Caco-2 (cell line): Measurements from ENCODE around the gene SNX32. TPM values are rescaled to one million over a fixed set of nuclear protein-coding genes. Genes with fewer than 3 reads are reported as not detected.
A peak's percentile ranks its signal among the peaks of the same experiment; 100 is the strongest.
"Not testable (repeated sequence)": the region's sequence is repeated elsewhere in the genome, so short reads cannot be mapped to it uniquely, and the experiment has no call there.

Experiments used
- BruUV-seq: library from RNA; stranded (reverse); fragments of 400-500 nt; replicated peaks from 2 replicates; lab custom pipeline; 2021; lab: Mats Ljungman, UMichigan
- CTCF ChIA-PET: fragments of 300-600 bp; sonication (Branson Sonifier 250); formaldehyde crosslinking; loops from one replicate; lab custom pipeline; 2022; ENCODE audit warnings: antibody characterized with exemption; lab: Charles Lee
- POLR2A ChIA-PET: fragments of 300-600 bp; sonication (Branson Sonifier 250); formaldehyde crosslinking; loops from one replicate; lab custom pipeline; 2022; ENCODE audit warnings: antibody characterized with exemption; lab: Charles Lee
- DNase-seq, 2 experiments: peaks; one replicate each; pipeline versions ENCODE4 v3.0.0 to v3.0.0-alpha.2; 2020 to 2022
- H3K27me3 ChIP-seq: replicated peaks from 2 replicates; pipeline ENCODE4 v1.6.0; 2011; ENCODE audit warnings: low read length; ENCODE audit not compliant: control insufficient read depth, insufficient read depth
- H3K36me3 ChIP-seq: 2 replicates; pipeline ENCODE4 v1.5.1; 2011; ENCODE audit warnings: low read length; ENCODE audit not compliant: control insufficient read depth, insufficient read depth
- H3K4me1 ChIP-seq: fragments of 250-450 bp; sonication (Bioruptor Pico); 2 replicates; pipeline ENCODE4 v1.5.1; 2020; ENCODE audit warnings: mild to moderate bottlenecking
- H3K4me3 ChIP-seq: 2 replicates; pipeline ENCODE4 v1.5.1; 2011; ENCODE audit warnings: low read depth, mild to moderate bottlenecking, control low read depth, low read length
- H3K9me3 ChIP-seq: fragments of 250-450 bp; sonication (Bioruptor Pico); 2 replicates; pipeline ENCODE4 v1.5.1; 2020; ENCODE audit warnings: mild to moderate bottlenecking, moderate library complexity
- H3K27ac Mint-ChIP-seq: one replicate; pipeline ENCODE4 v1.8.0; 2022; ENCODE audit warnings: mixed read lengths; ENCODE audit not compliant: unreplicated experiment
- H3K27me3 Mint-ChIP-seq: one replicate; pipeline ENCODE4 v1.8.0; 2022; ENCODE audit warnings: mixed read lengths; ENCODE audit not compliant: insufficient read depth, unreplicated experiment
- H3K36me3 Mint-ChIP-seq: one replicate; pipeline ENCODE4 v1.8.0; 2022; ENCODE audit warnings: mild to moderate bottlenecking, mixed read lengths; ENCODE audit not compliant: insufficient read depth, unreplicated experiment
- H3K4me1 Mint-ChIP-seq: one replicate; pipeline ENCODE4 v1.8.0; 2022; ENCODE audit warnings: low read depth, mixed read lengths; ENCODE audit not compliant: unreplicated experiment
- H3K4me3 Mint-ChIP-seq: one replicate; pipeline ENCODE4 v1.8.0; 2022; ENCODE audit warnings: mild to moderate bottlenecking, moderate library complexity, mixed read lengths; ENCODE audit not compliant: unreplicated experiment
- H3K9me3 Mint-ChIP-seq: one replicate; pipeline ENCODE4 v1.8.0; 2022; ENCODE audit warnings: mixed read lengths; ENCODE audit not compliant: unreplicated experiment
- CTCF ChIP-seq, 2 experiments: fragments of 200-600 bp in 1 of 2; IDR thresholded peaks; 1 replicate in 1 of 2; 2 replicates in 1 of 2; pipeline versions ENCODE4 v1.5.1 to v1.8.0; 2011 to 2022; ENCODE audit warnings: antibody characterized with exemption in 1 of 2, control low read depth in 1 of 2, inconsistent platforms in 1 of 2, low read depth in 1 of 2, low read length in 1 of 2, mild to moderate bottlenecking in 1 of 2, moderate library complexity in 1 of 2; ENCODE audit not compliant: insufficient read depth in 1 of 2, severe bottlenecking in 1 of 2, unreplicated experiment in 1 of 2
- intact Hi-C: fragments of 100-400 bp; cut with micrococcal nuclease; formaldehyde crosslinking; loops from one replicate; pipeline ENCODE4 v1.10.0; 2022; ENCODE audit not compliant: unreplicated experiment
- total RNA-seq: library from RNA; stranded (reverse); gene quantifications from 2 replicates; pipeline ENCODE4 v1.2.3, GENCODE V29; 2022

The SNX32 gene
- total RNA-seq, 1 experiment from 2014 or later: not detected

- Histone ChIP-seq H3K4me1 (peaks cover 24% of the 10 kb centered on the region), H3K27me3 (no peaks in the 10 kb centered on the region), H3K36me3 (no peaks in the 10 kb centered on the region), H3K9me3 (no peaks in the 10 kb centered on the region), H3K4me3 (no peak overlapping the region)
- BruUV-seq: no TSS peak
- no peak for DNase-seq
- intact Hi-C loops: no loop called here
- TF ChIP-seq CTCF (IDR thresholded peaks at IDR 0.05; ENCODE audit: insufficient read depth in 1 of 2, low read depth in 1 of 2, low read length in 1 of 2, severe bottlenecking in 1 of 2, unreplicated experiment in 1 of 2): no peak
- no peaks in the 10 kb centered on the region for H3K27me3 Mint-ChIP-seq
- POLR2A ChIA-PET: interaction anchor here (0.6 to 1.3 kb wide), 6 partner anchors 12 to 228 kb away, joined by 3 to 10 read pairs (median 6); partner anchors contain the start of gene MUS81
- no peaks in the 10 kb centered on the region for H3K9me3 Mint-ChIP-seq
- CTCF ChIA-PET: interaction anchor here (0.5 to 2.3 kb wide), 10 partner anchors 13 to 569 kb away, joined by 3 to 19 read pairs (median 4); partner anchors contain the start of genes FIBP and MUS81
- peak overlapping the region; percentile 45 for H3K27ac Mint-ChIP-seq
- H3K4me3 Mint-ChIP-seq: no peak overlapping the region
- H3K36me3 Mint-ChIP-seq: peaks cover 20% of the 10 kb centered on the region
- peaks cover 15% of the 10 kb centered on the region for H3K4me1 Mint-ChIP-seq
These were observed 10.6 kb downstream of the SNX32 start for GRCh38 chr11:65844231-65844872.

- ChIA-PET CTCF (interaction anchor here (0.6 kb wide), 1 partner anchor 20 kb away, joined by 4 read pairs; no protein-coding TSS in a partner anchor), POLR2A (no interaction called here)
- H3K4me1 Mint-ChIP-seq: peaks cover 20% of the 10 kb centered on the region
- no peak overlapping the region for H3K27ac Mint-ChIP-seq
- H3K27me3 Mint-ChIP-seq: no peaks in the 10 kb centered on the region
- DNase-seq: no peak
- 0 out of 2 replicates have a peak, but pooled peaks cover 2% of the 10 kb centered on the region for H3K36me3 ChIP-seq
- no peak overlapping the region for H3K4me3 Mint-ChIP-seq
- H3K36me3 Mint-ChIP-seq: peaks cover 49% of the 10 kb centered on the region
- H3K27me3 ChIP-seq: no peaks in the 10 kb centered on the region
- H3K9me3 Mint-ChIP-seq: no peaks in the 10 kb centered on the region
- H3K9me3 ChIP-seq: 0 out of 2 replicates have a peak, but pooled peaks cover 3% of the 10 kb centered on the region
- no peak overlapping the region for H3K4me3 ChIP-seq
- peaks cover 37% of the 10 kb centered on the region for H3K4me1 ChIP-seq
- no TSS peak for BruUV-seq
- intact Hi-C loops: no loop called here
- no peak for TF ChIP-seq CTCF (IDR thresholded peaks at IDR 0.05; ENCODE audit: insufficient read depth in 1 of 2, low read depth in 1 of 2, low read length in 1 of 2, severe bottlenecking in 1 of 2, unreplicated experiment in 1 of 2)
These were observed 14.0 kb downstream of the SNX32 start for GRCh38 chr11:65847746-65848145.

- H3K4me1 ChIP-seq: peaks cover 31% of the 10 kb centered on the region
- H3K36me3 ChIP-seq, H3K27me3 Mint-ChIP-seq, H3K4me3 Mint-ChIP-seq, H3K27me3 ChIP-seq, H3K9me3 Mint-ChIP-seq, H3K27ac Mint-ChIP-seq, DNase-seq, H3K4me3 ChIP-seq, H3K9me3 ChIP-seq, intact Hi-C loops, BruUV-seq: not testable (repeated sequence)
- CTCF ChIA-PET: interaction anchor here (1.2 to 2.9 kb wide), 3 partner anchors 11 to 154 kb away, joined by 3 to 16 read pairs (median 8); partner anchors contain the start of genes BANF1, CCDC85B, EIF1AD and MUS81
- POLR2A ChIA-PET: interaction anchor here (0.6 to 1.8 kb wide), 3 partner anchors 9 to 274 kb away, joined by 4 to 10 read pairs (median 6); partner anchors contain the start of gene CFL1
- peaks cover 55% of the 10 kb centered on the region for H3K36me3 Mint-ChIP-seq
- H3K4me1 Mint-ChIP-seq: peaks cover 20% of the 10 kb centered on the region
These were observed 14.9 kb downstream of the SNX32 start for GRCh38 chr11:65848693-65849092.
